A549 (cell line): ENCODE measurements around the gene NUDT21. TPM values are rescaled to one million over a fixed set of nuclear protein-coding genes. Genes with fewer than 3 reads are reported as not detected.

ENCODE experiments used
- ATAC-seq, 2 experiments: fragments of 200-7000 bp in 1 of 2; fragments of >200 bp in 1 of 2; cut with Nextera tagmentation in 1 of 2; cut with Tn5 transposase in 1 of 2; 3 replicates each; pipeline versions ENCODE4 v1.8.0 to v1.9.1; 2018 to 2020; ENCODE audit warnings: mild to moderate bottlenecking in 1 of 2, moderate library complexity in 1 of 2
- CTCF ChIA-PET: fragments of 300-600 bp; sonication (Branson Sonifier 250); formaldehyde crosslinking; extraction: SDS; loops from one replicate; lab custom pipeline; 2021; ENCODE audit warnings: antibody characterized with exemption, inconsistent platforms; lab: Yijun Ruan, JAX
- POLR2A ChIA-PET: fragments of 350-600 bp; formaldehyde crosslinking; extraction: SDS; loops from one replicate; lab custom pipeline; 2021; ENCODE audit warnings: antibody characterized with exemption, inconsistent platforms; lab: Yijun Ruan, JAX
- DNase-seq, 2 experiments: peaks; one replicate each; pipeline versions ENCODE4 v3.0.0 to v3.0.0-alpha.2; 2011 to 2016; ENCODE audit warnings: low read depth in 1 of 2, low spot score in 1 of 2
- FAIRE-seq: peaks from 2 replicates; lab custom pipeline; 2011; peaks lifted over from hg19 to GRCh38; lab: Jason Lieb, UNC
- H3K27ac ChIP-seq, 2 experiments: fragments of >200 bp; sonication (Bioruptor Twin); formaldehyde crosslinking; 3 replicates each; pipeline ENCODE4 v1.5.1; 2016 to 2017
- H3K4me1 ChIP-seq: fragments of >200 bp; sonication (Bioruptor Twin); formaldehyde crosslinking; 3 replicates; pipeline ENCODE4 v1.6.1; 2016
- H3K4me2 ChIP-seq: fragments of >200 bp; sonication (Bioruptor Twin); formaldehyde crosslinking; 3 replicates; pipeline ENCODE4 v1.6.1; 2016
- H3K4me3 ChIP-seq: fragments of >200 bp; sonication (Bioruptor Twin); formaldehyde crosslinking; 3 replicates; pipeline ENCODE4 v1.5.1; 2016
- H3K9me3 ChIP-seq: fragments of >200 bp; sonication (Bioruptor Twin); formaldehyde crosslinking; 3 replicates; pipeline ENCODE4 v1.6.1; 2016
- ATOH8 ChIP-seq: fragments of 250-450 bp; sonication (Bioruptor Pico); IDR thresholded peaks from 2 replicates; pipeline ENCODE4 v1.5.0; 2020; ENCODE audit warnings: low read depth, mild to moderate bottlenecking, moderate library complexity
- CEBPB ChIP-seq, 2 experiments: fragments of >200 bp in 1 of 2; sonication (Bioruptor Twin) in 1 of 2; formaldehyde crosslinking in 1 of 2; IDR thresholded peaks; 2 replicates each; pipeline ENCODE4 v1.6.1; 2012 to 2016
- E2F6 ChIP-seq: IDR thresholded peaks from 2 replicates; pipeline ENCODE4 v1.6.1; 2012; ENCODE audit warnings: low read depth, borderline replicate concordance
- EHF ChIP-seq: fragments of 250-450 bp; sonication (Bioruptor Pico); IDR thresholded peaks from 2 replicates; pipeline ENCODE4 v1.5.0; 2020; ENCODE audit warnings: mild to moderate bottlenecking
- EP300 ChIP-seq, 2 experiments: fragments of >200 bp; sonication (Bioruptor Twin); formaldehyde crosslinking; IDR thresholded peaks; 2 replicates in 1 of 2; 3 replicates in 1 of 2; pipeline ENCODE4 v1.6.1; 2016 to 2017
- ESRRA ChIP-seq: fragments of 150-350 bp; IDR thresholded peaks from 2 replicates; pipeline ENCODE4 v1.6.1; 2014; ENCODE audit warnings: mild to moderate bottlenecking, low read length, borderline replicate concordance
- FOSB ChIP-seq: fragments of 250-450 bp; sonication (Bioruptor Pico); IDR thresholded peaks from 2 replicates; pipeline ENCODE4 v1.5.0; 2020; ENCODE audit warnings: mild to moderate bottlenecking, moderate library complexity
- FOSL2 ChIP-seq, 2 experiments: fragments of 450-650 bp in 1 of 2; fragments of >200 bp in 1 of 2; sonication (Bioruptor Twin) in 1 of 2; formaldehyde crosslinking; IDR thresholded peaks; 2 replicates each; pipeline versions ENCODE4 v1.5.0 to v1.6.1; 2016 to 2020; ENCODE audit warnings: mild to moderate bottlenecking in 1 of 2, moderate library complexity in 1 of 2
- GATA3 ChIP-seq: IDR thresholded peaks from 2 replicates; pipeline ENCODE4 v1.6.1; 2012; ENCODE audit warnings: borderline replicate concordance
- HDAC2 ChIP-seq: fragments of 200-600 bp; sonication (generic); IDR thresholded peaks from 2 replicates; pipeline ENCODE4 v1.6.1; 2016
- HOXB5 ChIP-seq: fragments of 250-450 bp; sonication (Bioruptor Pico); IDR thresholded peaks from 2 replicates; pipeline ENCODE4 v1.5.0; 2020; ENCODE audit warnings: mild to moderate bottlenecking, moderate library complexity
- JUNB ChIP-seq: fragments of >200 bp; sonication (Bioruptor Twin); formaldehyde crosslinking; IDR thresholded peaks from 2 replicates; pipeline ENCODE4 v1.6.1; 2016
- KDM1A ChIP-seq: fragments of 200-600 bp; sonication (generic); IDR thresholded peaks from 2 replicates; pipeline ENCODE4 v1.6.1; 2016; ENCODE audit warnings: low read depth, mild to moderate bottlenecking
- KDM5A ChIP-seq: fragments of 200-600 bp; sonication (generic); IDR thresholded peaks from 2 replicates; pipeline ENCODE4 v1.6.1; 2016; ENCODE audit warnings: antibody characterized with exemption, mild to moderate bottlenecking
- MAX ChIP-seq: IDR thresholded peaks from 2 replicates; pipeline ENCODE4 v1.6.1; 2012
- MYC ChIP-seq: IDR thresholded peaks from 2 replicates; pipeline ENCODE4 v1.6.1; 2012; ENCODE audit warnings: mild to moderate bottlenecking, inconsistent platforms, low read length, improper control_type of control experiment, borderline replicate concordance
- PBX3 ChIP-seq: IDR thresholded peaks from 2 replicates; pipeline ENCODE4 v1.6.1; 2012
- POLR2A ChIP-seq: IDR thresholded peaks from 2 replicates; pipeline ENCODE4 v1.6.1; 2012; ENCODE audit warnings: mild to moderate bottlenecking, low read length
- RARB ChIP-seq: fragments of 250-450 bp; sonication (Bioruptor Pico); IDR thresholded peaks from 2 replicates; pipeline ENCODE4 v1.8.0; 2021; ENCODE audit warnings: mild to moderate bottlenecking, moderate library complexity
- RCOR1 ChIP-seq: fragments of 150-350 bp; IDR thresholded peaks from 2 replicates; pipeline ENCODE4 v1.6.1; 2014; ENCODE audit warnings: antibody characterized with exemption, low read length, low read depth
- RNF2 ChIP-seq: fragments of 200-600 bp; sonication (generic); IDR thresholded peaks from 2 replicates; pipeline ENCODE4 v1.6.1; 2016; ENCODE audit warnings: low read depth, mild to moderate bottlenecking, antibody characterized with exemption, moderate library complexity, borderline replicate concordance
- TFCP2L1 ChIP-seq: fragments of 250-450 bp; sonication (Bioruptor Pico); IDR thresholded peaks from 2 replicates; pipeline ENCODE4 v1.5.0; 2021; ENCODE audit warnings: mild to moderate bottlenecking
- ZC3H11A ChIP-seq: fragments of 450-650 bp; IDR thresholded peaks from 2 replicates; pipeline ENCODE4 v1.6.1; 2014; ENCODE audit warnings: antibody characterized with exemption, mild to moderate bottlenecking
- ZNF302 ChIP-seq: fragments of 250-450 bp; sonication (Bioruptor Pico); IDR thresholded peaks from 2 replicates; pipeline ENCODE4 v1.9.0; 2021; ENCODE audit warnings: inconsistent platforms, mild to moderate bottlenecking, moderate library complexity
- WGBS: methylation state at CpG from one replicate; pipeline ENCODE4 v1.1.6; 2017; ENCODE audit errors: missing lambda C conversion rate; 5-methylcytosine and 5-hydroxymethylcytosine counted together
- polyA plus RNA-seq, 4 experiments: library from polyadenylated mRNA; depleted of rRNA in 3 of 4; stranded (reverse); fragments of >200 nt; fragmentation: RNase III in 1 of 4; extraction: RNeasy Plus Mini Kit Qiagen cat#74134 plus additional on column Dnase treatment in 1 of 4; gene quantifications; 2 replicates in 3 of 4; 3 replicates in 1 of 4; pipeline ENCODE4 v1.2.3, GENCODE V29; 2011 to 2017

NUDT21 gene
- polyA plus RNA-seq, 2 of the 4 experiments (the other 2 are of a cell fraction) = 58.7 to 153 TPM

GRCh38 chr16:56411123-56411522 lies 40.0 kb downstream of the NUDT21 start:
- no peak for TF ChIP-seq EHF (CRISPR knock-in tag)
- TF ChIP-seq TFCP2L1 (CRISPR knock-in tag) = no peak
- TF ChIP-seq ATOH8 (CRISPR knock-in tag) = no peak
- no peak for TF ChIP-seq FOSB (CRISPR knock-in tag)
- TF ChIP-seq ESRRA = no peak
- TF ChIP-seq POLR2A = no peak
- TF ChIP-seq RCOR1 = no peak
- no peak for TF ChIP-seq RNF2
- no peak for TF ChIP-seq RARB (CRISPR knock-in tag)
- TF ChIP-seq HOXB5 (CRISPR knock-in tag) = no peak
- no peak for TF ChIP-seq E2F6
- TF ChIP-seq KDM5A = no peak
- TF ChIP-seq PBX3 = no peak
- TF ChIP-seq, all 56 proteins: peak for 0

GRCh38 chr16:56409195-56409594 lies 41.9 kb downstream of the NUDT21 start:
- peak overlapping the region; percentile 89 for H3K4me2 ChIP-seq
- peak overlapping the region; percentile 89 to 90 for H3K27ac ChIP-seq
- ChIA-PET POLR2A (interaction anchor here (0.6 to 1.7 kb wide), 4 partner anchors 26 to 249 kb away, joined by 3 to 11 read pairs (median 4); partner anchors contain the start of genes MT2A, NUDT21 and OGFOD1), CTCF (interaction anchor here (0.6 to 1.5 kb wide), 4 partner anchors 53 to 327 kb away, joined by 3 to 4 read pairs (median 4); no protein-coding TSS in a partner anchor)
- H3K9me3 ChIP-seq = no peaks in the 10 kb centered on the region
- H3K4me3 ChIP-seq = peak overlapping the region; percentile 25; the same call in 2 of the 3 replicates
- DNase-seq = peak; percentile 20 to 65
- 3% methylated on average over 4 of the region's 4 CpGs for WGBS
- peak; percentile 18 for FAIRE-seq
- H3K4me1 ChIP-seq = peaks cover 50% of the 10 kb centered on the region
- ATAC-seq = peak; percentile 83 to 85
- TF ChIP-seq HDAC2 (no peak), ZNF302 (no peak), E2F6 (no peak), CEBPB (IDR thresholded peaks at IDR 0.05) (peak; percentile 75 to 90), KDM1A (no peak), JUNB (peak; percentile 5; the same call in 1 of the 2 replicates), FOSB (CRISPR knock-in tag) (no peak), EP300 (IDR thresholded peaks at IDR 0.05) (no peak), MYC (no peak), KDM5A (no peak), MAX (peak; percentile 50), FOSL2 (IDR thresholded peaks at IDR 0.05) (no peak; the same call in 1 of the 2 replicates), FOSL2 (CRISPR knock-in tag; IDR thresholded peaks at IDR 0.05) (peak; percentile 39), ATOH8 (CRISPR knock-in tag) (no peak), GATA3 (no peak), ZC3H11A (no peak)

More at GRCh38 chr16:56411123-56411522, 40.0 kb downstream of the NUDT21 start:
- Histone ChIP-seq H3K4me1 (peaks cover 54% of the 10 kb centered on the region), H3K9me3 (no peaks in the 10 kb centered on the region), H3K4me2 (no peak overlapping the region), H3K4me3 (no peak overlapping the region), H3K27ac (no peak overlapping the region; a peak in 1 of 6 replicates)
- POLR2A ChIA-PET = no interaction called here
- 82% methylated on average over 5 of the region's 5 CpGs for WGBS
- FAIRE-seq (no peak), ATAC-seq (no peak), DNase-seq (no peak)
- CTCF ChIA-PET = interaction anchor here (0.7 kb wide), 1 partner anchor 610 kb away, joined by 3 read pairs; no protein-coding TSS in a partner anchor
